Spleen (tissue), 11 donors: Measurements from ENCODE around the gene MCUB. TPM values are rescaled to one million over a fixed set of nuclear protein-coding genes. Genes with fewer than 3 reads are reported as not detected.
"Not testable (repeated sequence)": the region's sequence is repeated elsewhere in the genome, so short reads cannot be mapped to it uniquely, and the experiment has no call there.

Experiments used
- DNase-seq: peaks from one replicate; pipeline ENCODE4 v3.0.0-alpha.2; 2020
- H3K27ac ChIP-seq, 8 donors: fragments of 200-600 bp; sonication (generic) in 7 of 8; 1 replicate in 4 of 8; 2 replicates in 4 of 8; pipeline versions ENCODE4 v1.5.0 to v1.8.0; 2016 to 2021; ENCODE audit warnings: inconsistent platforms in 4 of 8, mild to moderate bottlenecking in 4 of 8, moderate library complexity in 1 of 8
- H3K27me3 ChIP-seq, 7 donors: fragments of 200-600 bp; sonication (generic) in 6 of 7; replicated peaks in 1 of 7; 1 replicate in 4 of 7; 2 replicates in 3 of 7; pipeline versions ENCODE4 v1.5.0 to v1.8.0; 2016 to 2021; ENCODE audit warnings: inconsistent platforms in 3 of 7, mild to moderate bottlenecking in 1 of 7
- H3K36me3 ChIP-seq, 6 donors: fragments of 200-600 bp; sonication (generic) in 5 of 6; 1 replicate in 4 of 6; 2 replicates in 2 of 6; pipeline versions ENCODE4 v1.5.0 to v1.8.0; 2016 to 2021; ENCODE audit warnings: inconsistent platforms in 2 of 6
- H3K4me1 ChIP-seq, 6 donors: fragments of 200-600 bp; sonication (generic) in 5 of 6; 1 replicate in 3 of 6; 2 replicates in 3 of 6; pipeline versions ENCODE4 v1.5.0 to v1.8.0; 2016 to 2021; ENCODE audit warnings: inconsistent platforms in 3 of 6
- H3K4me3 ChIP-seq, 8 donors: fragments of 200-600 bp; sonication (generic) in 7 of 8; 1 replicate in 4 of 8; 2 replicates in 4 of 8; pipeline versions ENCODE4 v1.5.0 to v1.8.0; 2016 to 2021; ENCODE audit warnings: inconsistent platforms in 4 of 8, mild to moderate bottlenecking in 4 of 8, moderate library complexity in 2 of 8
- H3K9me3 ChIP-seq, 8 donors: fragments of 200-600 bp; sonication (generic) in 7 of 8; 1 replicate in 4 of 8; 2 replicates in 4 of 8; pipeline versions ENCODE4 v1.5.0 to v1.8.0; 2016 to 2021; ENCODE audit warnings: inconsistent platforms in 4 of 8
- POLR2A ChIP-seq, 3 donors: fragments of 450-650 bp; IDR thresholded peaks; one replicate each; pipeline ENCODE4 v1.5.1; 2017; ENCODE audit warnings: antibody characterized with exemption in 3 of 3, mild to moderate bottlenecking in 1 of 3
- POLR2AphosphoS5 ChIP-seq, 3 donors: sonication (generic); formaldehyde crosslinking; IDR thresholded peaks; one replicate each; pipeline ENCODE4 v1.5.1; 2017; ENCODE audit warnings: antibody characterized with exemption in 3 of 3
- WGBS, 5 donors: extraction: QIAGEN DNeasy Blood & Tissue Kit in 3 of 5; methylation state at CpG; one replicate each; pipeline versions ENCODE4 v1.1.5 to v1.1.7; 2013 to 2018; 5-methylcytosine and 5-hydroxymethylcytosine counted together
- intact Hi-C: fragments of 100-400 bp; cut with DNase I; formaldehyde crosslinking; loops from one replicate; pipeline ENCODE4 v1.15.0; 2023; ENCODE audit warnings: low total_unique reads
- polyA plus RNA-seq, 3 donors: library from polyadenylated mRNA; stranded (reverse); fragments of 200-250 nt; gene quantifications; one replicate each; pipeline ENCODE4 v1.2.1, GENCODE V29; 2013
- total RNA-seq, 7 donors: library from RNA; depleted of rRNA in 3 of 7; stranded (reverse); fragments of >200 nt in 3 of 7; fragmentation: NEBNext Ultra II Directional in 4 of 7; extraction: Animal tissue kit (Norgen Biotek cat#: 25700) in 4 of 7; gene quantifications; one replicate each; pipeline versions ENCODE4 v1.1.0 to v1.2.1, GENCODE V29; 2016 to 2021
- TF ChIP-seq, protein P1 (sequence below), 11 experiments: fragments of 200-600 bp in 7 of 11; fragments of 450-650 bp in 4 of 11; sonication (generic) in 4 of 11; IDR thresholded peaks in 8 of 11; conservative IDR thresholded peaks in 3 of 11; 1 replicate in 7 of 11; 2 replicates in 4 of 11; pipeline versions ENCODE4 v1.4.0 to v1.8.0; 2016 to 2021; ENCODE audit warnings: antibody characterized with exemption in 11 of 11, inconsistent platforms in 4 of 11, mild to moderate bottlenecking in 1 of 11
- donor health status: healthy with polysubstance abuse.
- donor health status: DM: no; HTN: no; CAD: no; lungs with moderate emphysema.
- donor health status: DM: no; HTN: no; CAD: no.
- donor health status: Bipolar disorder and iron deficiency.
- donor health status: healthy.
- donor health status: DM: no; HTN: no; CAD: no.
- donor health status: DM: yes; HTN: yes; CAD: no.

MCUB gene
- total and polyA plus RNA-seq, 10 donors = 17.0 to 65.5 (median 29.1) TPM

DNA sequence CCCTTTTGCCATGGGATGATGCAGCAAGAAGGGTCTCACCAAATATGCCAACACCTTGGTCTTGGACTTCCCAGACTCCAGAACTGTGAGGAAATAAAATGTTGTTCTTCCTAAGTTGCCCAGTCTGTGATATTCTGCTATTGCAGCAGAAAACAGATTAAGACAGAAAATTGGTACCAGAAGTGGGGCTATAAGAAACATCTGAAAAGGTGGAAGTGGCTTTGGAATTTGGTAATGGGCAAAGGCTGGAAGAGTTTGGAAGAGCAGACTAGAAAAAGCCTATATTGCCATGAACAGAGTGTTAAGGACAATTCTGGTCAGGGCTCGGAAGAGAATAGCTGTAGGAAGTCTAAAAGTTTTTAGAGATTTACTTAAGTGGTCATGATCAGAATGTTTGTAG lies 115.8 kb downstream of the MCUB start:
- intact Hi-C loops = no loop called here
- 86 to 93% (median 93%) methylated on average over 1 of the region's 1 CpG for WGBS, 5 donors
- H3K9me3 ChIP-seq = peaks cover 0 to 18% (median 8%) of the 10 kb centered on the region in 8 donors
- H3K27me3 ChIP-seq = no peaks in the 10 kb centered on the region
- no peak overlapping the region for H3K4me3 ChIP-seq
- H3K4me1 ChIP-seq = no peaks in the 10 kb centered on the region
- H3K36me3 ChIP-seq = peaks cover 0 to 15% (median 0%) of the 10 kb centered on the region in 6 donors
- DNase-seq = no peak
- H3K27ac ChIP-seq = no peak overlapping the region
- no peak for TF ChIP-seq POLR2A (IDR thresholded peaks at IDR 0.05)
- TF ChIP-seq, protein P1, sequence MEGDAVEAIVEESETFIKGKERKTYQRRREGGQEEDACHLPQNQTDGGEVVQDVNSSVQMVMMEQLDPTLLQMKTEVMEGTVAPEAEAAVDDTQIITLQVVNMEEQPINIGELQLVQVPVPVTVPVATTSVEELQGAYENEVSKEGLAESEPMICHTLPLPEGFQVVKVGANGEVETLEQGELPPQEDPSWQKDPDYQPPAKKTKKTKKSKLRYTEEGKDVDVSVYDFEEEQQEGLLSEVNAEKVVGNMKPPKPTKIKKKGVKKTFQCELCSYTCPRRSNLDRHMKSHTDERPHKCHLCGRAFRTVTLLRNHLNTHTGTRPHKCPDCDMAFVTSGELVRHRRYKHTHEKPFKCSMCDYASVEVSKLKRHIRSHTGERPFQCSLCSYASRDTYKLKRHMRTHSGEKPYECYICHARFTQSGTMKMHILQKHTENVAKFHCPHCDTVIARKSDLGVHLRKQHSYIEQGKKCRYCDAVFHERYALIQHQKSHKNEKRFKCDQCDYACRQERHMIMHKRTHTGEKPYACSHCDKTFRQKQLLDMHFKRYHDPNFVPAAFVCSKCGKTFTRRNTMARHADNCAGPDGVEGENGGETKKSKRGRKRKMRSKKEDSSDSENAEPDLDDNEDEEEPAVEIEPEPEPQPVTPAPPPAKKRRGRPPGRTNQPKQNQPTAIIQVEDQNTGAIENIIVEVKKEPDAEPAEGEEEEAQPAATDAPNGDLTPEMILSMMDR (IDR thresholded peaks at IDR 0.05 in 8 of 11, conservative IDR thresholded peaks at IDR 0.05 in 3 of 11) = no peak
- no peak for TF ChIP-seq POLR2AphosphoS5 (IDR thresholded peaks at IDR 0.05)

DNA sequence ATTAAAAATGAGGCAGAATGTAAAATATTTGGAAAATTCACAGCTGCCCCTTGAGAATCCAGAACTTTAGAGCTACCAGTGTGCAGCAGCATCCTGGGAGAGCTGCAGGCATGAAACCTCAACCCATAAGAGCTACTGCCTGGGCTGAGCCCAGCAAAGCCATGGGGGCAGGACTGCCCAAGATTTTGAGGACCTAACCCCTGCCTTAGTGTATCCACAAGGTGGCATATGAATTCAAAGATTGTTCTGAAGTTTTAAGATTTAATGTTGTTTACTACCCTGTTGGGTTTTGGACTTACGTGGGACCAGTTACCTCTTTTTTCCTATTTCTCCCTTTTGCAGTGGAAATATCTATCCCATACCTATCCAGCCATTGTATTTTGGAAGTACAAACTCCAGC lies 116.8 kb downstream of the MCUB start:
- Histone ChIP-seq H3K4me1 (no peaks in the 10 kb centered on the region), H3K4me3 (no peak overlapping the region), H3K36me3 (peaks cover 0 to 19% (median 3%) of the 10 kb centered on the region in 6 donors), H3K27ac (no peak overlapping the region), H3K27me3 (no peaks in the 10 kb centered on the region), H3K9me3 (peaks cover 0 to 9% (median 0%) of the 10 kb centered on the region in 8 donors)
- WGBS, 5 donors = 89 to 100% (median 96%) methylated on average over 1 of the region's 1 CpG
- no peak for TF ChIP-seq POLR2A (IDR thresholded peaks at IDR 0.05)
- no peak for TF ChIP-seq POLR2AphosphoS5 (IDR thresholded peaks at IDR 0.05)
- TF ChIP-seq, protein P1 (IDR thresholded peaks at IDR 0.05 in 8 of 11, conservative IDR thresholded peaks at IDR 0.05 in 3 of 11) = no peak
- intact Hi-C loops = no loop called here
- no peak for DNase-seq

DNA sequence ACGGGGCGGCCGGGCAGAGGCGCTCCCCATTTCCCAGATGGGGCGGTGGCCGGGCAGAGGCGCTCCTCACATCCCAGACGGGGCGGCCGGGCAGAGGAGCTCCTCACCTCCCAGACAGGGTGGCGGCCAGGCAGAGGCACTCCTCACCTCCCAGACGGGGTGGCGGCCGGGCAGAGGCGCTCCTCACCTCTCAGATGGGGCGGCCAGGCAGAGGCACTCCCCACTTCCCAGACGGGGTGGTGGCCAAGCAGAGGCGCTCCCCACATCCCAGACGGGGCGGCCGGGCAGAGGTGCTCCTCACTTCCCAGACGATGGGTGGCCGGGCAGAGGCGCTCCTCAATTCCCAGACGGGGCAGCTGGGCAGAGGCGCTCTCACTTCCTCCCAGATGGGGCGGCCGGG lies 118.4 kb downstream of the MCUB start:
- 93 to 97% (median 96%) methylated on average over 9 to 28 of the region's 28 CpGs for WGBS, 5 donors
- H3K4me1 ChIP-seq, H3K27me3 ChIP-seq, intact Hi-C loops, H3K27ac ChIP-seq, H3K4me3 ChIP-seq, H3K9me3 ChIP-seq, DNase-seq: not testable (repeated sequence)
- H3K36me3 ChIP-seq = peaks cover 0 to 19% (median 3%) of the 10 kb centered on the region in 6 donors

DNA sequence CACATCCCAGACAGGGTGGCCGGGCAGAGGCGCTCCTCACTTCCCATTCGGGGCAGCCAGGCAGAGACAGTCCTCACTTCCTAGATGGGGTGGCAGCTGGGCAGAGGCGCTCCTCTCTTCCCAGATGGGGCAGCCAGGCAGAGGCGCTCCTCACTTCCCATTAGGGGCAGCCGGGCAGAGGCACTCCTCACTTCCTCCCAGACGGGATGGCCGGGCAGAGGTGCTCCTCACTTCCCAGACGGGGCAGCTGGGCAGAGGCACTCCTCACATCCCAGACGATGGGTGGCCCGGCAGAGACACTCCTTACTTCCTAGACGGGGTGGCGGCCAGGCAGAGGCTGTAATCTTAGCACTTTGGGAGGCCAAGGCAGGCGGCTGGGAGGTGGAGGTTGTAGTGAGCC lies 118.9 kb downstream of the MCUB start:
- H3K36me3 ChIP-seq = peaks cover 0 to 20% (median 3%) of the 10 kb centered on the region in 6 donors
- intact Hi-C loops, H3K4me1 ChIP-seq, H3K4me3 ChIP-seq, DNase-seq, H3K27me3 ChIP-seq, H3K27ac ChIP-seq, H3K9me3 ChIP-seq: not testable (repeated sequence)
- WGBS, 5 donors = 95 to 99% (median 96%) methylated on average over 5 to 14 of the region's 14 CpGs

DNA sequence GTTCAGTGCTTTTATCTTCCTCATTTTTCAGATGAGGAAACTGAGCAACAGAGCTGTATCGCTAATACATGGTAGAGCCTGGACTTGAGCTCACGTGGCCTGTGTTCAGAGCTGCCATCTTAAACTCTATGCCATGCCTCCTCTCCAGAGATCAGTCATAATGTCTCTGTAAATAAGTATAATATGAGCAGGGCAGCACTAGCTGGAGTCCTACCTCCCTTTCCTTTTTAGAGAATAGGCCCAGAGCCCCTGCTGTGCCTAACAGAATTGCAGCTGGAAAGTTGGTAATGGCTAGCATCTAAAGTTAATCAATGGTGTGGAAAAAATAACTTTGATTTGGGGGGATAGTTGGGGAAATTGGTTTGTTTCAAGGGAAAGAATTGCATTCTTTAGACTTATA lies 122.8 kb downstream of the MCUB start:
- DNase-seq = no peak
- Histone ChIP-seq H3K9me3 (peaks cover 0 to 9% (median 0%) of the 10 kb centered on the region in 8 donors), H3K4me1 (no peaks in the 10 kb centered on the region), H3K27me3 (no peaks in the 10 kb centered on the region), H3K4me3 (no peak overlapping the region), H3K36me3 (peaks cover 0 to 59% (median 11%) of the 10 kb centered on the region in 6 donors), H3K27ac (no peak overlapping the region)
- intact Hi-C loops = no loop called here
- WGBS, 5 donors = 92 to 98% (median 94%) methylated on average over 2 of the region's 2 CpGs
- TF ChIP-seq POLR2A (IDR thresholded peaks at IDR 0.05) (no peak), POLR2AphosphoS5 (IDR thresholded peaks at IDR 0.05) (no peak)
